SK-N-SH (cell line): Measurements from ENCODE around the gene PTPN23. TPM values are rescaled to one million over a fixed set of nuclear protein-coding genes. Genes with fewer than 3 reads are reported as not detected.

Experiments used
- CTCF ChIA-PET: fragments of 300-600, 350-600 bp; formaldehyde crosslinking; extraction: SDS; loops from one replicate; lab custom pipeline; 2021; lab: Yijun Ruan, JAX
- POLR2A ChIA-PET: fragments of 350-600 bp; sonication (Branson Sonifier 250); formaldehyde crosslinking; extraction: SDS; loops from one replicate; lab custom pipeline; 2020; ENCODE audit warnings: antibody characterized with exemption, inconsistent platforms; lab: Yijun Ruan, JAX
- DNase-seq: peaks from one replicate; pipeline ENCODE4 v3.0.0; 2012
- H2AFZ ChIP-seq: fragments of 200-600 bp; sonication (generic); 2 replicates; pipeline ENCODE4 v1.8.1; 2016; ENCODE audit warnings: antibody characterized with exemption, mild to moderate bottlenecking, low read depth
- H3F3A ChIP-seq: fragments of 200-600 bp; sonication (generic); replicated peaks from 2 replicates; pipeline ENCODE3; 2016; ENCODE audit warnings: antibody characterized with exemption, mild to moderate bottlenecking; ENCODE audit not compliant: insufficient read depth
- H3K27ac ChIP-seq, 2 experiments: fragments of 200-500 bp in 1 of 2; fragments of 200-600 bp in 1 of 2; sonication (Bioruptor generic) in 1 of 2; sonication (generic), shearing (Covaris generic) in 1 of 2; 2 replicates each; pipeline versions ENCODE4 v1.5.1 to v1.6.1; 2014 to 2016; ENCODE audit warnings: low read depth in 2 of 2, inconsistent platforms in 1 of 2, low read length in 1 of 2, mild to moderate bottlenecking in 1 of 2, mixed read lengths in 1 of 2
- H3K27me3 ChIP-seq: fragments of 200-600 bp; sonication (generic), shearing (Covaris generic); 2 replicates; pipeline ENCODE4 v1.6.1; 2016; ENCODE audit warnings: mixed run types; ENCODE audit not compliant: insufficient read depth
- H3K36me3 ChIP-seq, 2 experiments: fragments of 200-500 bp in 1 of 2; fragments of 200-600 bp in 1 of 2; sonication (Bioruptor generic) in 1 of 2; sonication (generic) in 1 of 2; replicated peaks in 1 of 2; 2 replicates each; pipeline versions ENCODE3 to v1.5.1; 2014 to 2016; ENCODE audit warnings: low read length in 1 of 2, mild to moderate bottlenecking in 1 of 2; ENCODE audit not compliant: insufficient read depth in 2 of 2, control insufficient read depth in 1 of 2
- H3K4me1 ChIP-seq, 2 experiments: fragments of 200-500 bp in 1 of 2; fragments of 200-600 bp in 1 of 2; sonication (Bioruptor generic) in 1 of 2; sonication (generic), shearing (Covaris generic) in 1 of 2; 2 replicates each; pipeline versions ENCODE4 v1.5.1 to v1.6.1; 2014 to 2016; ENCODE audit warnings: low read depth in 1 of 2, low read length in 1 of 2, mixed run types in 1 of 2; ENCODE audit not compliant: insufficient read depth in 2 of 2, control insufficient read depth in 1 of 2
- H3K4me2 ChIP-seq: fragments of 200-600 bp; sonication (generic), shearing (Covaris generic); 2 replicates; pipeline ENCODE4 v1.6.1; 2017; ENCODE audit warnings: mixed run types
- H3K4me3 ChIP-seq, 2 experiments: fragments of 200-500 bp in 1 of 2; fragments of 200-600 bp in 1 of 2; sonication (Bioruptor generic) in 1 of 2; sonication (generic), shearing (Covaris generic) in 1 of 2; 2 replicates each; pipeline versions ENCODE4 v1.5.1 to v1.8.1; 2014 to 2016; ENCODE audit warnings: low read depth in 2 of 2, inconsistent platforms in 1 of 2, low read length in 1 of 2, mild to moderate bottlenecking in 1 of 2, mixed read lengths in 1 of 2, moderate library complexity in 1 of 2
- H3K79me2 ChIP-seq: fragments of 200-600 bp; sonication (generic); 2 replicates; pipeline ENCODE4 v1.8.1; 2017; ENCODE audit warnings: mild to moderate bottlenecking; ENCODE audit not compliant: insufficient read depth
- H3K9ac ChIP-seq: fragments of 200-600 bp; sonication (generic); 2 replicates; pipeline ENCODE4 v1.6.1; 2017; ENCODE audit warnings: mixed run types
- H3K9me2 ChIP-seq: fragments of 200-600 bp; sonication (generic); 2 replicates; pipeline ENCODE4 v1.6.1; 2017; ENCODE audit warnings: mixed run types
- H3K9me3 ChIP-seq: fragments of 200-600 bp; sonication (generic); 2 replicates; pipeline ENCODE4 v1.6.1; 2017; ENCODE audit warnings: mixed run types, mild to moderate bottlenecking, moderate library complexity
- H4K20me1 ChIP-seq: fragments of 200-600 bp; sonication (generic); 2 replicates; pipeline ENCODE4 v1.6.1; 2017; ENCODE audit warnings: mild to moderate bottlenecking, mixed run types; ENCODE audit not compliant: insufficient read depth
- ELF1 ChIP-seq: IDR thresholded peaks from 2 replicates; pipeline ENCODE4 v1.4.0; 2012
- FOXM1 ChIP-seq: IDR thresholded peaks from 2 replicates; pipeline ENCODE4 v1.4.0; 2012; ENCODE audit warnings: low read depth, mild to moderate bottlenecking
- GABPA ChIP-seq: IDR thresholded peaks from 2 replicates; pipeline ENCODE4 v1.4.0; 2012; ENCODE audit warnings: low read depth, mild to moderate bottlenecking
- GATA2 ChIP-seq: sonication (generic); formaldehyde crosslinking; IDR thresholded peaks from 2 replicates; pipeline ENCODE4 v1.5.0; 2020; ENCODE audit warnings: mild to moderate bottlenecking, missing genetic modification reagents
- RAD21 ChIP-seq: IDR thresholded peaks from 2 replicates; pipeline ENCODE4 v1.6.1; 2012; ENCODE audit warnings: mild to moderate bottlenecking, low read length
- RFX5 ChIP-seq: IDR thresholded peaks from 2 replicates; pipeline ENCODE4 v1.6.1; 2012; ENCODE audit warnings: mild to moderate bottlenecking, improper control_type of control experiment, low read length
- RXRA ChIP-seq: IDR thresholded peaks from 2 replicates; pipeline ENCODE4 v1.4.0; 2012; ENCODE audit warnings: low read depth, mild to moderate bottlenecking, borderline replicate concordance
- SIN3A ChIP-seq: IDR thresholded peaks from 2 replicates; pipeline ENCODE4 v1.6.1; 2012; ENCODE audit warnings: low read depth, mild to moderate bottlenecking, low read length, moderate library complexity, borderline replicate concordance
- TEAD4 ChIP-seq: IDR thresholded peaks from 2 replicates; pipeline ENCODE4 v1.4.0; 2012; ENCODE audit warnings: mild to moderate bottlenecking, borderline replicate concordance; ENCODE audit not compliant: insufficient read depth
- USF1 ChIP-seq: IDR thresholded peaks from 2 replicates; pipeline ENCODE4 v1.4.0; 2012; ENCODE audit warnings: low read depth, borderline replicate concordance
- YY1 ChIP-seq: IDR thresholded peaks from 2 replicates; pipeline ENCODE4 v1.4.0; 2012; ENCODE audit warnings: low read depth, mild to moderate bottlenecking
- WGBS: methylation state at CpG from one replicate; pipeline ENCODE4 v1.1.6; 2017; ENCODE audit warnings: low lambda C conversion rate; 5-methylcytosine and 5-hydroxymethylcytosine counted together
- polyA plus RNA-seq, 3 experiments: library from polyadenylated mRNA; depleted of rRNA; stranded (reverse); fragments of >200 nt; gene quantifications; 2 replicates each; pipeline ENCODE4 v1.2.3, GENCODE V29; 2012
- TF ChIP-seq, protein P1 (sequence below): fragments of 200-600 bp; sonication (generic); IDR thresholded peaks from 2 replicates; pipeline ENCODE4 v1.6.1; 2017; ENCODE audit warnings: antibody characterized with exemption, mild to moderate bottlenecking, moderate library complexity

The PTPN23 gene
- polyA plus RNA-seq, 1 of the 3 experiments (the other 2 are of a cell fraction), result 10.9 TPM

- no peak overlapping the region for H2AFZ ChIP-seq
- CTCF ChIA-PET, result interaction anchor here (2.6 to 7.1 kb wide), 2 partner anchors 10 to 15 kb away, joined by 8 to 48 read pairs; no protein-coding TSS in a partner anchor
- peaks cover 0 to 33% of the 10 kb centered on the region in 2 experiments for H3K36me3 ChIP-seq
- peaks cover 26% of the 10 kb centered on the region for H4K20me1 ChIP-seq
- POLR2A ChIA-PET, result interaction anchor here (1.3 kb wide), 1 partner anchor 24 kb away, joined by 3 read pairs; the partner anchor contains the start of gene PTPN23
- peak; percentile 24 for DNase-seq
- TF ChIP-seq YY1 (no peak), RXRA (no peak), TEAD4 (no peak), FOXM1 (no peak), GATA2 (CRISPR knock-in tag) (no peak), RFX5 (no peak), ELF1 (no peak), SIN3A (no peak), USF1 (no peak), RAD21 (no peak), GABPA (no peak)
- TF ChIP-seq, protein P1, sequence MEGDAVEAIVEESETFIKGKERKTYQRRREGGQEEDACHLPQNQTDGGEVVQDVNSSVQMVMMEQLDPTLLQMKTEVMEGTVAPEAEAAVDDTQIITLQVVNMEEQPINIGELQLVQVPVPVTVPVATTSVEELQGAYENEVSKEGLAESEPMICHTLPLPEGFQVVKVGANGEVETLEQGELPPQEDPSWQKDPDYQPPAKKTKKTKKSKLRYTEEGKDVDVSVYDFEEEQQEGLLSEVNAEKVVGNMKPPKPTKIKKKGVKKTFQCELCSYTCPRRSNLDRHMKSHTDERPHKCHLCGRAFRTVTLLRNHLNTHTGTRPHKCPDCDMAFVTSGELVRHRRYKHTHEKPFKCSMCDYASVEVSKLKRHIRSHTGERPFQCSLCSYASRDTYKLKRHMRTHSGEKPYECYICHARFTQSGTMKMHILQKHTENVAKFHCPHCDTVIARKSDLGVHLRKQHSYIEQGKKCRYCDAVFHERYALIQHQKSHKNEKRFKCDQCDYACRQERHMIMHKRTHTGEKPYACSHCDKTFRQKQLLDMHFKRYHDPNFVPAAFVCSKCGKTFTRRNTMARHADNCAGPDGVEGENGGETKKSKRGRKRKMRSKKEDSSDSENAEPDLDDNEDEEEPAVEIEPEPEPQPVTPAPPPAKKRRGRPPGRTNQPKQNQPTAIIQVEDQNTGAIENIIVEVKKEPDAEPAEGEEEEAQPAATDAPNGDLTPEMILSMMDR, result no peak
- H3K27me3 ChIP-seq, result no peaks in the 10 kb centered on the region
- no peaks in the 10 kb centered on the region for H3K9me2 ChIP-seq
- H3K4me1 ChIP-seq, result peaks cover 0 to 5% of the 10 kb centered on the region in 2 experiments; a peak in 1 of 4 replicates
- WGBS, result 86% methylated on average over 6 of the region's 9 CpGs
- no peaks in the 10 kb centered on the region for H3K9me3 ChIP-seq
- H3K27ac ChIP-seq, result no peak overlapping the region
- H3K4me2 ChIP-seq, result no peak overlapping the region
- no peak overlapping the region for H3K9ac ChIP-seq
- H3K4me3 ChIP-seq, result no peak overlapping the region
- no peaks in the 10 kb centered on the region for H3F3A ChIP-seq
- H3K79me2 ChIP-seq, result peaks cover 47% of the 10 kb centered on the region
Measured at GRCh38 chr3:47404955-47405790, 24.4 kb downstream of the PTPN23 start.
